Activated CD4-positive, alpha-beta memory T cell treated with anti-CD3 and anti-CD28 coated beads, Interleukin-2, amount 10 ng/mL, durations not matched to agents 7 days and 5 days (primary cell): ENCODE measurements around the gene C11orf87. TPM values are rescaled to one million over a fixed set of nuclear protein-coding genes. Genes with fewer than 3 reads are reported as not detected.

Source experiments
- CTCF ChIA-PET: fragments of 350-600 bp; sonication (Branson Sonifier 250); formaldehyde crosslinking; loops from one replicate; lab custom pipeline; 2021; ENCODE audit warnings: antibody characterized with exemption, inconsistent platforms; lab: Charles Lee
- POLR2A ChIA-PET: fragments of 350-600 bp; sonication (Branson Sonifier 250); formaldehyde crosslinking; loops from one replicate; lab custom pipeline; 2021; ENCODE audit warnings: antibody characterized with exemption; lab: Charles Lee
- DNase-seq: peaks from one replicate; pipeline ENCODE4 v3.0.0-alpha.2; 2020
- H3K27ac Mint-ChIP-seq: one replicate; pipeline ENCODE4 v1.8.0; 2021; ENCODE audit warnings: mild to moderate bottlenecking, mixed read lengths
- H3K27me3 Mint-ChIP-seq: one replicate; pipeline ENCODE4 v1.8.0; 2021; ENCODE audit warnings: mixed read lengths
- H3K36me3 Mint-ChIP-seq: one replicate; pipeline ENCODE4 v1.8.0; 2021; ENCODE audit warnings: low read depth, mixed read lengths
- H3K4me1 Mint-ChIP-seq: one replicate; pipeline ENCODE4 v1.8.0; 2021; ENCODE audit warnings: mixed read lengths
- H3K4me3 Mint-ChIP-seq: one replicate; pipeline ENCODE4 v1.8.0; 2021; ENCODE audit warnings: mild to moderate bottlenecking, mixed read lengths
- H3K9me3 Mint-ChIP-seq: one replicate; pipeline ENCODE4 v1.8.0; 2021; ENCODE audit warnings: mixed read lengths
- total RNA-seq, 2 experiments: library from RNA; stranded (reverse); gene quantifications; one replicate each; pipeline ENCODE4 v1.2.3, GENCODE V29; 2021

The C11orf87 gene
- total RNA-seq, 2 experiments from 2014 or later: not detected

GRCh38 chr11:109423466-109424190 lies 1.6 kb downstream of the C11orf87 start:
- no peak overlapping the region for H3K27ac Mint-ChIP-seq
- H3K9me3 Mint-ChIP-seq: no peaks in the 10 kb centered on the region
- no peaks in the 10 kb centered on the region for H3K4me1 Mint-ChIP-seq
- peaks cover 22% of the 10 kb centered on the region for H3K27me3 Mint-ChIP-seq
- POLR2A ChIA-PET: no interaction called here
- H3K36me3 Mint-ChIP-seq: no peaks in the 10 kb centered on the region
- no peak for DNase-seq
- no peak overlapping the region for H3K4me3 Mint-ChIP-seq
- CTCF ChIA-PET: no interaction called here

- ChIA-PET POLR2A (no interaction called here), CTCF (no interaction called here)
- Mint-ChIP-seq H3K27ac (no peak overlapping the region), H3K36me3 (no peaks in the 10 kb centered on the region), H3K4me1 (no peaks in the 10 kb centered on the region), H3K9me3 (no peaks in the 10 kb centered on the region), H3K27me3 (peaks cover 22% of the 10 kb centered on the region), H3K4me3 (no peak overlapping the region)
- DNase-seq: peak; percentile 23
Observed at GRCh38 chr11:109424901-109425300, 2.9 kb downstream of the C11orf87 start.

GRCh38 chr11:109425554-109425953 lies 3.6 kb downstream of the C11orf87 start:
- no peak overlapping the region for H3K4me3 Mint-ChIP-seq
- no peak for DNase-seq
- POLR2A ChIA-PET: no interaction called here
- no peaks in the 10 kb centered on the region for H3K4me1 Mint-ChIP-seq
- peaks cover 22% of the 10 kb centered on the region for H3K27me3 Mint-ChIP-seq
- CTCF ChIA-PET: no interaction called here
- no peaks in the 10 kb centered on the region for H3K9me3 Mint-ChIP-seq
- no peaks in the 10 kb centered on the region for H3K36me3 Mint-ChIP-seq
- no peak overlapping the region for H3K27ac Mint-ChIP-seq

GRCh38 chr11:109426442-109427240 lies 4.7 kb downstream of the C11orf87 start:
- H3K4me1 Mint-ChIP-seq: no peaks in the 10 kb centered on the region
- no peaks in the 10 kb centered on the region for H3K9me3 Mint-ChIP-seq
- H3K4me3 Mint-ChIP-seq: no peak overlapping the region
- no peaks in the 10 kb centered on the region for H3K36me3 Mint-ChIP-seq
- no peak overlapping the region for H3K27ac Mint-ChIP-seq
- CTCF ChIA-PET: no interaction called here
- H3K27me3 Mint-ChIP-seq: peaks cover 14% of the 10 kb centered on the region
- no peak for DNase-seq
- POLR2A ChIA-PET: no interaction called here

- no peaks in the 10 kb centered on the region for H3K4me1 Mint-ChIP-seq
- no peak overlapping the region for H3K27ac Mint-ChIP-seq
- ChIA-PET POLR2A (no interaction called here), CTCF (no interaction called here)
- H3K9me3 Mint-ChIP-seq: no peaks in the 10 kb centered on the region
- no peak for DNase-seq
- no peaks in the 10 kb centered on the region for H3K27me3 Mint-ChIP-seq
- H3K36me3 Mint-ChIP-seq: no peaks in the 10 kb centered on the region
- H3K4me3 Mint-ChIP-seq: no peak overlapping the region
Observed at GRCh38 chr11:109432105-109432504, 10.1 kb downstream of the C11orf87 start.

- Mint-ChIP-seq H3K27me3 (no peaks in the 10 kb centered on the region), H3K9me3 (no peaks in the 10 kb centered on the region), H3K4me3 (no peak overlapping the region), H3K4me1 (no peaks in the 10 kb centered on the region), H3K36me3 (no peaks in the 10 kb centered on the region), H3K27ac (no peak overlapping the region)
- POLR2A ChIA-PET: no interaction called here
- no peak for DNase-seq
- CTCF ChIA-PET: no interaction called here
Observed at GRCh38 chr11:109433753-109434256, 11.8 kb downstream of the C11orf87 start.

GRCh38 chr11:109435121-109435742 lies 13.2 kb downstream of the C11orf87 start:
- Mint-ChIP-seq H3K4me3 (no peak overlapping the region), H3K36me3 (no peaks in the 10 kb centered on the region), H3K27me3 (no peaks in the 10 kb centered on the region), H3K9me3 (no peaks in the 10 kb centered on the region), H3K4me1 (no peaks in the 10 kb centered on the region), H3K27ac (no peak overlapping the region)
- DNase-seq: no peak
- ChIA-PET POLR2A (no interaction called here), CTCF (no interaction called here)

- no peak overlapping the region for H3K4me3 Mint-ChIP-seq
Observed at GRCh38 chr11:109439684-109440083, 17.7 kb downstream of the C11orf87 start.

GRCh38 chr11:109443052-109443451 lies 21.1 kb downstream of the C11orf87 start:
- Mint-ChIP-seq H3K36me3 (no peaks in the 10 kb centered on the region), H3K9me3 (peaks cover 5% of the 10 kb centered on the region)

More at GRCh38 chr11:109439684-109440083, 17.7 kb downstream of the C11orf87 start:
- H3K4me1 Mint-ChIP-seq: no peaks in the 10 kb centered on the region
- ChIA-PET CTCF (no interaction called here), POLR2A (no interaction called here)
- H3K36me3 Mint-ChIP-seq: no peaks in the 10 kb centered on the region
- no peak overlapping the region for H3K27ac Mint-ChIP-seq
- H3K9me3 Mint-ChIP-seq: peaks cover 5% of the 10 kb centered on the region
- DNase-seq: no peak
- H3K27me3 Mint-ChIP-seq: no peaks in the 10 kb centered on the region

GRCh38 chr11:109454857-109455256 lies 32.9 kb downstream of the C11orf87 start:
- ChIA-PET POLR2A (no interaction called here), CTCF (no interaction called here)
- no peaks in the 10 kb centered on the region for H3K27me3 Mint-ChIP-seq
- no peak overlapping the region for H3K27ac Mint-ChIP-seq
- no peak overlapping the region for H3K4me3 Mint-ChIP-seq
- no peaks in the 10 kb centered on the region for H3K4me1 Mint-ChIP-seq
- no peaks in the 10 kb centered on the region for H3K36me3 Mint-ChIP-seq
- H3K9me3 Mint-ChIP-seq: peaks cover 7% of the 10 kb centered on the region
- DNase-seq: no peak

More at GRCh38 chr11:109443052-109443451, 21.1 kb downstream of the C11orf87 start:
- no peak overlapping the region for H3K27ac Mint-ChIP-seq
- no peaks in the 10 kb centered on the region for H3K27me3 Mint-ChIP-seq
- H3K4me3 Mint-ChIP-seq: no peak overlapping the region
- no peaks in the 10 kb centered on the region for H3K4me1 Mint-ChIP-seq
- ChIA-PET POLR2A (no interaction called here), CTCF (no interaction called here)
- DNase-seq: no peak
